NCI-H2196 treated with DMSO at 0.1 percent for 48 hours (cell line): ENCODE results near the gene CHST2.
"Not testable (repeated sequence)": the region's sequence is repeated elsewhere in the genome, so short reads cannot be mapped to it uniquely, and the experiment has no call there.

Experiments used
- DNase-seq: peaks from one replicate; lab custom pipeline; 2025; ENCODE audit not compliant: unreplicated experiment; lab: John Stamatoyannopoulos, UW

Gene CHST2

GRCh38 chr3:143165211-143165610 is 45.6 kb downstream of the CHST2 start:
- no peak for DNase-seq

- DNase-seq: not testable (repeated sequence)
These were observed 46.2 kb downstream of the CHST2 start for GRCh38 chr3:143165612-143166285.

- no peak for DNase-seq
These were observed 46.8 kb downstream of the CHST2 start for GRCh38 chr3:143166376-143166775.

- no peak for DNase-seq
These were observed 48.6 kb downstream of the CHST2 start for GRCh38 chr3:143167969-143168854.

- no peak for DNase-seq
These were observed 49.3 kb downstream of the CHST2 start for GRCh38 chr3:143168855-143169192.

GRCh38 chr3:143170074-143170473 is 50.5 kb downstream of the CHST2 start:
- no peak for DNase-seq

- DNase-seq: no peak
These were observed 51.1 kb downstream of the CHST2 start for GRCh38 chr3:143170676-143171075.

- DNase-seq: no peak
These were observed 51.8 kb downstream of the CHST2 start for GRCh38 chr3:143171141-143171980.

GRCh38 chr3:143172062-143172794 is 52.7 kb downstream of the CHST2 start:
- no peak for DNase-seq

- no peak for DNase-seq
These were observed 53.2 kb downstream of the CHST2 start for GRCh38 chr3:143172795-143173145.

- no peak for DNase-seq
These were observed 53.7 kb downstream of the CHST2 start for GRCh38 chr3:143173242-143173641.
